ENCODE data around the gene TMOD4. TPM values are rescaled to one million over a fixed set of nuclear protein-coding genes. Genes with fewer than 3 reads are reported as not detected.
"Not testable (repeated sequence)": the region's sequence is repeated elsewhere in the genome, so short reads cannot be mapped to it uniquely, and the experiment has no call there.

Gene TMOD4
- total RNA-seq (2014; rRNA removed; shearing (Covaris generic); ENCODE audit: low replicate concordance): 0.52 TPM in 1 of 2 replicates, not detected in the other

GRCh38 chr1:151175863-151176262, at the start of gene TMOD4:
Gene TMOD4, minus strand, starts transcription at chr1:151175981. Its CDS starts 1,106 bp downstream, at chr1:151174875.
- Histone ChIP-seq H2AFZ (ENCODE audit: low read length) (no peak within 1 kb of the TSS), H3K9ac (ENCODE audit: low read length) (no peak within 1 kb of the TSS), H3K27me3 (ENCODE audit: low read length) (no peaks in the 10 kb centered on the region), H4K20me1 (ENCODE audit: insufficient read depth, low read depth, low read length) (no peaks in the 10 kb centered on the region), H3K79me2 (ENCODE audit: low read length) (no peaks in the 10 kb centered on the region), H3K36me3 (ENCODE audit: insufficient read depth, low read length) (peaks cover 14% of the 10 kb centered on the region; the same call in 1 of the 2 replicates), H3K9me2 (replicated peaks; ENCODE audit: insufficient read depth, low read length) (no peaks in the 10 kb centered on the region), H3K4me1 (ENCODE audit: low read length) (no peaks in the 10 kb centered on the region), H3K4me3 (ENCODE audit: low read length) (no peak within 1 kb of the TSS), H3K27ac (ENCODE audit: low read length) (no peak within 1 kb of the TSS), H3K4me2 (ENCODE audit: low read depth, low read length, poor library complexity, severe bottlenecking) (no peak within 1 kb of the TSS), H3K9me3 (ENCODE audit: low read length) (no peaks in the 10 kb centered on the region)
- peak; percentile 66 for DNase-seq

DNA sequence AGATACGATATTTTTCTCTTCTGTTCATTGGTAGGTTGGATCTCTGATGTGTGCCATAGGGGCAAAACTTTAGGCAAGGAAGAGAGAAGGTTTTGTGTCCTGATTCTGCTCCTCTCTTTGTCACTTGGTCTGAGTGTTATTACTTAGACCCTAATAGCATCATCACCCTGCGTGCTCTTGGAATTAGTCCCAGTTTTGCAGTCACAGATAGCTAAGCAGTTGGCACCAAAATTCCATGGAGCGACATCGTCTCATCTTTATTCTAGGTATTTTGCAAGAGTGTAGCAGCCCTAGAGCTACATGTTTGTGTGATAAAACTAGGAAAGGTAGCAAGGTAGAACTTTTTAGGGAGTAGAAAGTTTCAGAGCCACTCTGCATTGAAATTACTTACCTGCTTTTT, 46.3 kb upstream of the TMOD4 start:
- Histone ChIP-seq H3K9ac (ENCODE audit: low read length) (no peak overlapping the region), H3K79me2 (ENCODE audit: low read length) (peaks cover 80% of the 10 kb centered on the region), H3K36me3 (ENCODE audit: insufficient read depth, low read length) (peaks cover 33% of the 10 kb centered on the region), H3K9me2 (replicated peaks; ENCODE audit: insufficient read depth, low read length) (no peaks in the 10 kb centered on the region), H3K4me3 (ENCODE audit: low read length) (no peak overlapping the region), H3K4me2 (ENCODE audit: low read depth, low read length, poor library complexity, severe bottlenecking) (no peak overlapping the region), H4K20me1 (ENCODE audit: insufficient read depth, low read depth, low read length) (peaks cover 20% of the 10 kb centered on the region; the same call in 1 of the 2 replicates), H2AFZ (ENCODE audit: low read length) (no peak overlapping the region), H3K4me1 (ENCODE audit: low read length) (no peaks in the 10 kb centered on the region), H3K27ac (ENCODE audit: low read length) (no peak overlapping the region), H3K9me3 (ENCODE audit: low read length) (no peaks in the 10 kb centered on the region), H3K27me3 (ENCODE audit: low read length) (no peaks in the 10 kb centered on the region)
- no peak for DNase-seq

- Histone ChIP-seq H3K4me2 (ENCODE audit: low read depth, low read length, poor library complexity, severe bottlenecking) (no peak overlapping the region), H2AFZ (ENCODE audit: low read length) (no peak overlapping the region), H3K27me3 (ENCODE audit: low read length) (no peaks in the 10 kb centered on the region), H3K9me3 (ENCODE audit: low read length) (no peaks in the 10 kb centered on the region), H3K4me3 (ENCODE audit: low read length) (no peak overlapping the region), H3K79me2 (ENCODE audit: low read length) (peaks cover 81% of the 10 kb centered on the region), H3K27ac (ENCODE audit: low read length) (no peak overlapping the region), H4K20me1 (ENCODE audit: insufficient read depth, low read depth, low read length) (peaks cover 24% of the 10 kb centered on the region; the same call in 1 of the 2 replicates), H3K9me2 (replicated peaks; ENCODE audit: insufficient read depth, low read length) (no peaks in the 10 kb centered on the region), H3K9ac (ENCODE audit: low read length) (no peak overlapping the region), H3K4me1 (ENCODE audit: low read length) (no peaks in the 10 kb centered on the region), H3K36me3 (ENCODE audit: insufficient read depth, low read length) (peaks cover 30% of the 10 kb centered on the region; the same call in 1 of the 2 replicates)
- DNase-seq: no peak
Measured at GRCh38 chr1:151221616-151222015, 45.8 kb upstream of the TMOD4 start.

DNA sequence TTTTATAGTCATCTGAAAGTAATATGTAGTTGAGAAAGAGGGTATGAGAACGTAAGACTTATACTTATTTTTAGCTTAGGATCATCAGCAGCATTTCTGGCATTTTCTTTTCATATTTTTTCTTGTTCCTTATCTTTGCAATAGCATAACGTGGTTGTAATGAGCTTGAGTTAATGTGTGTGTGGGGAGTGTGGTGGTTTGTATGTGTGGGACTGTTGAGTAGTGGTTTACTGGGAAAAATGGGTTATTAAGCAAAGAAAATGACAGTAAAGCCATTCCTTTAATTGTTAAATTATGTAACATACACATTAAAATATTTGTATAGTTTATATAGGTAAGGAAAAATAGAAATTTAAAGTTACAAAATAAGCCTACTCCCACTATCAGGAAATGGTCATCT, 37.8 kb upstream of the TMOD4 start:
- DNase-seq: no peak
- Histone ChIP-seq H3K9ac (ENCODE audit: low read length) (no peak overlapping the region), H3K27ac (ENCODE audit: low read length) (no peak overlapping the region), H3K79me2 (ENCODE audit: low read length) (peaks cover 94% of the 10 kb centered on the region), H2AFZ (ENCODE audit: low read length) (no peak overlapping the region), H3K9me3 (ENCODE audit: low read length) (no peaks in the 10 kb centered on the region), H3K9me2 (replicated peaks; ENCODE audit: insufficient read depth, low read length) (no peaks in the 10 kb centered on the region), H4K20me1 (ENCODE audit: insufficient read depth, low read depth, low read length) (peaks cover 28% of the 10 kb centered on the region), H3K4me2 (ENCODE audit: low read depth, low read length, poor library complexity, severe bottlenecking) (no peak overlapping the region), H3K27me3 (ENCODE audit: low read length) (no peaks in the 10 kb centered on the region), H3K4me1 (ENCODE audit: low read length) (no peaks in the 10 kb centered on the region), H3K4me3 (ENCODE audit: low read length) (no peak overlapping the region), H3K36me3 (ENCODE audit: insufficient read depth, low read length) (peaks cover 12% of the 10 kb centered on the region; the same call in 1 of the 2 replicates)

DNA sequence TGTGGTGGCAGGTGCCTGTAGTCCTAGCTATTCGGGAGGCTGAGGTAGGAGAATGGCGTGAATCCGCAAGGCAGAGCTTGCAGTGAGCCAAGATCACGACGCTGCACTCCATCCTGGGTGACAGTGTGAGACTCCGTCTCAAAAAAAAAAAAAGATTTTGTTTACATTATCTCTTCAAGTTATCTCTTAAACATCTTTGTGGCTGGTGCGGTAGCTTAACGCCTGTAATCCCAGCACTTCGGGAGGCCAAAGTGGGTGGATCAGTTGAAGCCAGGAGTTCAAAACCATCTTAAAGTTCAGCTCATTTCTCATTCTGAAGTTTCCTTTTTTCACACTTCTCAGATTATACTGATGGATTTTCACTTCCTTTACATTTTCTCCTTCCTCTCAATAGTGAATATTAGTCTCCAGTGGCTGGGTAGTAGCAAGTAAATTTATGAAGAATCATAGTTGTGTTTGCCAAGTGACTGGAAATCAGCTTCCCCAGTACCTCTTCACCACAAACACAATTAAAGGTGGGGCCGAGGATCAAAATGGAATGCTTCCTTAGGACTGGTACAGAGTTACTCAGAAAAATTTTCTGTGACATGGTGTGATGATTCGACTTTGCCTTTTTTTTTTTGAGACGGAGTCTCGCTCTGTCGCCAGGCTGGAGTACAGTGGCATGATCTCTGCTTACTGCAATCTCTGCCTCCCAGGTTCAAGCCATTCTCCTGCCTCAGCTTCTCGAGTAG, 36.4 kb upstream of the TMOD4 start:
- Histone ChIP-seq H2AFZ (ENCODE audit: low read length) (no peak overlapping the region), H3K36me3 (ENCODE audit: insufficient read depth, low read length) (peaks cover 12% of the 10 kb centered on the region), H3K9me2 (replicated peaks; ENCODE audit: insufficient read depth, low read length) (no peaks in the 10 kb centered on the region), H3K4me1 (ENCODE audit: low read length) (no peaks in the 10 kb centered on the region), H3K79me2 (ENCODE audit: low read length) (peaks cover 94% of the 10 kb centered on the region), H3K27me3 (ENCODE audit: low read length) (no peaks in the 10 kb centered on the region), H4K20me1 (ENCODE audit: insufficient read depth, low read depth, low read length) (peaks cover 23% of the 10 kb centered on the region), H3K4me3 (ENCODE audit: low read length) (no peak overlapping the region), H3K9me3 (ENCODE audit: low read length) (no peaks in the 10 kb centered on the region), H3K4me2 (ENCODE audit: low read depth, low read length, poor library complexity, severe bottlenecking) (no peak overlapping the region), H3K27ac (ENCODE audit: low read length) (no peak overlapping the region), H3K9ac (ENCODE audit: low read length) (no peak overlapping the region)
- DNase-seq: no peak

DNA sequence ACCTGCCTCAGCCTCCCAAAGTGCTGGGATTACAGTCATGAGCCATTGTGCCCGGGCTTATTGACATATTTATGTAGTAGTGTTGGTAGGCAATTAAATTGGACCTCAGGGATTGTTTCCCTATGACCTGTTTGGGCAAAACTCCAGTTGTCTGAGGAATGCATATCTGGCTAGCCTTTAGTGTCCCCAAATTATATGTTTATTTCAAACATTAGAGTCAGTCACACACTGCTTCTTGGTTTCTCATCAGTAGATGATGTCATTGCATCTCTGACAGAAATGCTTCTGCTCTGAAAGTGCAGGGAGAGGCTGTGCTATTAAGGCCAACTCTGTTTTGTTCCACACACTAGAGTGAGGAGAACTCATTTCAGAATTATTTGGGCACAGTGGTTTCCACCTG, 35.0 kb upstream of the TMOD4 start:
- H3K9ac ChIP-seq (ENCODE audit: low read length): no peak overlapping the region
- H2AFZ ChIP-seq (ENCODE audit: low read length): no peak overlapping the region
- DNase-seq: no peak
- H3K9me3 ChIP-seq (ENCODE audit: low read length): no peaks in the 10 kb centered on the region
- no peaks in the 10 kb centered on the region for H3K4me1 ChIP-seq (ENCODE audit: low read length)
- H3K36me3 ChIP-seq (ENCODE audit: insufficient read depth, low read length): peaks cover 22% of the 10 kb centered on the region
- no peak overlapping the region for H3K4me3 ChIP-seq (ENCODE audit: low read length)
- no peaks in the 10 kb centered on the region for H3K27me3 ChIP-seq (ENCODE audit: low read length)
- H4K20me1 ChIP-seq (ENCODE audit: insufficient read depth, low read depth, low read length): peaks cover 17% of the 10 kb centered on the region
- peaks cover 94% of the 10 kb centered on the region for H3K79me2 ChIP-seq (ENCODE audit: low read length)
- no peak overlapping the region for H3K4me2 ChIP-seq (ENCODE audit: low read depth, low read length, poor library complexity, severe bottlenecking)
- H3K27ac ChIP-seq (ENCODE audit: low read length): no peak overlapping the region
- H3K9me2 ChIP-seq (replicated peaks; ENCODE audit: insufficient read depth, low read length): no peaks in the 10 kb centered on the region

- peaks cover 42% of the 10 kb centered on the region for H3K36me3 ChIP-seq (ENCODE audit: insufficient read depth, low read length)
- not testable (repeated sequence) for H3K27ac ChIP-seq (ENCODE audit: low read length); H3K9me3 ChIP-seq (ENCODE audit: low read length); H3K4me1 ChIP-seq (ENCODE audit: low read length); H3K9ac ChIP-seq (ENCODE audit: low read length); H3K4me2 ChIP-seq (ENCODE audit: low read depth, low read length, poor library complexity, severe bottlenecking); H3K4me3 ChIP-seq (ENCODE audit: low read length); H3K9me2 ChIP-seq (replicated peaks; ENCODE audit: insufficient read depth, low read length); DNase-seq; H2AFZ ChIP-seq (ENCODE audit: low read length); H3K27me3 ChIP-seq (ENCODE audit: low read length)
- peaks cover 97% of the 10 kb centered on the region for H3K79me2 ChIP-seq (ENCODE audit: low read length)
- H4K20me1 ChIP-seq (ENCODE audit: insufficient read depth, low read depth, low read length): peaks cover 31% of the 10 kb centered on the region
Measured at GRCh38 chr1:151205381-151205965, 29.7 kb upstream of the TMOD4 start.

DNA sequence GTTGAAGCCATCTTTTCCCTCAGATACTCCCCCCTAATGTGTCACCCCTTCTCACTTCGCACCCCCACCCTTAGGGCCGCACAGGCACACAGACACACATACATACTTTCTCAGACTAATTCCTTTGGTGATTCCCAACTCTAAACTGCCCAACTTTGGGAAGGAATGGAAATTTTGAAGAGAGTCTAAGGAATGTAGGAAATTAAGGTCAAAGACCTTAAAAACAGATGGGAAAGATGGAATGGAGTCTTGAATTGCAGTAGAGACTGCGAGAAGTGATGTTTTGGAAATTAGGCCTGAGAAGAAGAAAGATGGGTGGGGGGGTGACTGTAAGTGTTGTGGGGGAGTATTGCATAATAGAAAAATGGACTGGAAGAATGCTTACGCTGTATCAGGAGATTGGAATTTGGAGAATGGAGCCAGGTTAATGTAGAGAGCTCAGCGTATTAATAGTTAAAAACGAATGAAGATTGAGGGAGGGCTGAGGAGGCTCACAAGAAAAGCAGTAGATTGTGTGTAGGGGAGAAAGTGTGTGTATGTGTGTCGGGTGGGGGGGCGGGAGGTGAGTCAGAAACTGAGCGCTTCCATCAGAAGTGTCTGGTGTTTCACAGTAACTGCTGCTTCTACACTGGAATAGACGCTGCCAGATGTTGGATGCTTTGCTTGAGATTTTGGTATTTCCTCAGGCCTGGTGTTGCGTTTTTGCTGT, 24.2 kb upstream of the TMOD4 start:
- H3K27me3 ChIP-seq (ENCODE audit: low read length): no peaks in the 10 kb centered on the region
- peak overlapping the region; percentile 72 for H3K27ac ChIP-seq (ENCODE audit: low read length)
- H2AFZ ChIP-seq (ENCODE audit: low read length): no peak overlapping the region
- peaks cover 65% of the 10 kb centered on the region for H3K79me2 ChIP-seq (ENCODE audit: low read length)
- H3K9me2 ChIP-seq (replicated peaks; ENCODE audit: insufficient read depth, low read length): no peaks in the 10 kb centered on the region
- H3K36me3 ChIP-seq (ENCODE audit: insufficient read depth, low read length): peaks cover 28% of the 10 kb centered on the region; the same call in 1 of the 2 replicates
- no peaks in the 10 kb centered on the region for H3K9me3 ChIP-seq (ENCODE audit: low read length)
- H3K4me1 ChIP-seq (ENCODE audit: low read length): peaks cover 31% of the 10 kb centered on the region
- peak overlapping the region; percentile 82 for H3K9ac ChIP-seq (ENCODE audit: low read length)
- peak overlapping the region; percentile 100 for H3K4me2 ChIP-seq (ENCODE audit: low read depth, low read length, poor library complexity, severe bottlenecking)
- no peak for DNase-seq
- peak overlapping the region; percentile 94 for H3K4me3 ChIP-seq (ENCODE audit: low read length)
- H4K20me1 ChIP-seq (ENCODE audit: insufficient read depth, low read depth, low read length): peaks cover 28% of the 10 kb centered on the region

Data from Karpas-422 (cell line).